ENCODE measurements around the gene GLCE. TPM values are rescaled to one million over a fixed set of nuclear protein-coding genes. Genes with fewer than 3 reads are reported as not detected.

The GLCE gene
- 9.9 to 19.0 TPM (median 11.4 TPM) in 3 replicates for total RNA-seq
- long read RNA-seq, full-length matches to known transcripts, result 17 of 23 reads
- long read RNA-seq, partial matches to known transcripts, result 0 of 23 reads
- long read RNA-seq, other reads (novel, unspliced or antisense), result 6 of 23 reads

GRCh38 chr15:69160141-69160993 is at the start of gene GLCE:
TSS of gene GLCE (plus strand) at chr15:69160635. CDS start at chr15:69255807, 95,172 bp downstream.
- H3K36me3 Mint-ChIP-seq (ENCODE audit: low read depth), result no peaks in the 10 kb centered on the region
- DNase-seq (ENCODE audit: low spot score), result peak; percentile 97
- H3K4me3 Mint-ChIP-seq (ENCODE audit: unreplicated experiment), result peak within 1 kb of the TSS; percentile 97
- peaks cover 15% of the 10 kb centered on the region for H3K4me1 Mint-ChIP-seq (ENCODE audit: low read depth)
- peak within 1 kb of the TSS; percentile 85 for H3K27ac Mint-ChIP-seq (ENCODE audit: unreplicated experiment)
- no peak for TF ChIP-seq CTCF (IDR thresholded peaks at IDR 0.05)
- no peaks in the 10 kb centered on the region for H3K9me3 Mint-ChIP-seq (ENCODE audit: low read depth)
- H3K27me3 Mint-ChIP-seq (ENCODE audit: low read depth), result no peaks in the 10 kb centered on the region

GRCh38 chr15:69114331-69114928 is 46.0 kb upstream of the GLCE start:
- no peaks in the 10 kb centered on the region for H3K36me3 Mint-ChIP-seq (ENCODE audit: low read depth)
- no peak overlapping the region for H3K4me3 Mint-ChIP-seq (ENCODE audit: unreplicated experiment)
- H3K27me3 Mint-ChIP-seq (ENCODE audit: low read depth), result peaks cover 47% of the 10 kb centered on the region
- no peak for TF ChIP-seq CTCF (IDR thresholded peaks at IDR 0.05)
- no peak overlapping the region for H3K27ac Mint-ChIP-seq (ENCODE audit: unreplicated experiment)
- H3K4me1 Mint-ChIP-seq (ENCODE audit: low read depth), result peaks cover 3% of the 10 kb centered on the region
- H3K9me3 Mint-ChIP-seq (ENCODE audit: low read depth), result no peaks in the 10 kb centered on the region
- no peak for DNase-seq (ENCODE audit: low spot score)

GRCh38 chr15:69115031-69115430 is 45.4 kb upstream of the GLCE start:
- Mint-ChIP-seq H3K36me3 (ENCODE audit: low read depth) (no peaks in the 10 kb centered on the region), H3K4me1 (ENCODE audit: low read depth) (peaks cover 3% of the 10 kb centered on the region), H3K4me3 (ENCODE audit: unreplicated experiment) (no peak overlapping the region), H3K9me3 (ENCODE audit: low read depth) (no peaks in the 10 kb centered on the region), H3K27me3 (ENCODE audit: low read depth) (peaks cover 47% of the 10 kb centered on the region), H3K27ac (ENCODE audit: unreplicated experiment) (no peak overlapping the region)
- TF ChIP-seq CTCF (IDR thresholded peaks at IDR 0.05), result no peak
- DNase-seq (ENCODE audit: low spot score), result no peak

GRCh38 chr15:69116391-69116790 is 44.0 kb upstream of the GLCE start:
- no peak for DNase-seq (ENCODE audit: low spot score)
- Mint-ChIP-seq H3K27me3 (ENCODE audit: low read depth) (peaks cover 52% of the 10 kb centered on the region), H3K36me3 (ENCODE audit: low read depth) (no peaks in the 10 kb centered on the region), H3K4me3 (ENCODE audit: unreplicated experiment) (no peak overlapping the region), H3K4me1 (ENCODE audit: low read depth) (peaks cover 3% of the 10 kb centered on the region), H3K9me3 (ENCODE audit: low read depth) (no peaks in the 10 kb centered on the region), H3K27ac (ENCODE audit: unreplicated experiment) (no peak overlapping the region)
- no peak for TF ChIP-seq CTCF (IDR thresholded peaks at IDR 0.05)

- Mint-ChIP-seq H3K27me3 (ENCODE audit: low read depth) (peaks cover 51% of the 10 kb centered on the region), H3K9me3 (ENCODE audit: low read depth) (no peaks in the 10 kb centered on the region), H3K4me3 (ENCODE audit: unreplicated experiment) (no peak overlapping the region), H3K4me1 (ENCODE audit: low read depth) (peaks cover 3% of the 10 kb centered on the region), H3K36me3 (ENCODE audit: low read depth) (no peaks in the 10 kb centered on the region), H3K27ac (ENCODE audit: unreplicated experiment) (no peak overlapping the region)
- no peak for DNase-seq (ENCODE audit: low spot score)
- TF ChIP-seq CTCF (IDR thresholded peaks at IDR 0.05), result no peak
These were observed 43.0 kb upstream of the GLCE start for GRCh38 chr15:69117431-69117871.
